Measurements from ENCODE around the gene CST7.
"Not testable (repeated sequence)": the region's sequence is repeated elsewhere in the genome, so short reads cannot be mapped to it uniquely, and the experiment has no call there.

DNA sequence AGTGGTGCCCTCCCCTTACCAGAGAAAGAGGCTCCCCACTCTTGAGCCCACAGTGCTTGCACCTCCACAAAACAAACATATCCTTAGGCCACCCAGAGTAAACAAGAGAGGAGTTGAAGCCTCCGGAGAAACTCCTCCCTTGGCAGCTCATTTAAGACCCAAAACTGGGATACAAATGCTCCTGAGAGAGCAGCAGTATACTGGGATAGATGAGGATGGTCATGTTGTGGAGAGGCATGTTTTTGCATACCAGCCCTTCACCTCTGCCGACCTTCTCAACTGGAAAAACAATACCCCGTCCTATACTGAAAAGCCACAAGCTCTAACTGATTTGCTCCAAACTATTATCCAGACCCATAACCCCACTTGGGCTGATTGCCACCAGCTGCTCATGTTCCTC, 28.4 kb upstream of the CST7 start:
- TF ChIP-seq, protein P1, sequence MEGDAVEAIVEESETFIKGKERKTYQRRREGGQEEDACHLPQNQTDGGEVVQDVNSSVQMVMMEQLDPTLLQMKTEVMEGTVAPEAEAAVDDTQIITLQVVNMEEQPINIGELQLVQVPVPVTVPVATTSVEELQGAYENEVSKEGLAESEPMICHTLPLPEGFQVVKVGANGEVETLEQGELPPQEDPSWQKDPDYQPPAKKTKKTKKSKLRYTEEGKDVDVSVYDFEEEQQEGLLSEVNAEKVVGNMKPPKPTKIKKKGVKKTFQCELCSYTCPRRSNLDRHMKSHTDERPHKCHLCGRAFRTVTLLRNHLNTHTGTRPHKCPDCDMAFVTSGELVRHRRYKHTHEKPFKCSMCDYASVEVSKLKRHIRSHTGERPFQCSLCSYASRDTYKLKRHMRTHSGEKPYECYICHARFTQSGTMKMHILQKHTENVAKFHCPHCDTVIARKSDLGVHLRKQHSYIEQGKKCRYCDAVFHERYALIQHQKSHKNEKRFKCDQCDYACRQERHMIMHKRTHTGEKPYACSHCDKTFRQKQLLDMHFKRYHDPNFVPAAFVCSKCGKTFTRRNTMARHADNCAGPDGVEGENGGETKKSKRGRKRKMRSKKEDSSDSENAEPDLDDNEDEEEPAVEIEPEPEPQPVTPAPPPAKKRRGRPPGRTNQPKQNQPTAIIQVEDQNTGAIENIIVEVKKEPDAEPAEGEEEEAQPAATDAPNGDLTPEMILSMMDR (IDR thresholded peaks at IDR 0.05; ENCODE audit: borderline replicate concordance, extremely low read depth, low read length, poor library complexity, severe bottlenecking) = not testable (repeated sequence)
- TF ChIP-seq EZH2 (IDR thresholded peaks at IDR 0.05; ENCODE audit: borderline replicate concordance, low read depth, low read length, severe bottlenecking) = not testable (repeated sequence)

All from DND-41 (cell line).